GM21576 (cell line): ENCODE data around the gene KCNQ5.
"Not testable (repeated sequence)": the region's sequence is repeated elsewhere in the genome, so short reads cannot be mapped to it uniquely, and the experiment has no call there.

Experiments
- ATAC-seq: cut with Tn5 transposase; IDR thresholded peaks from one replicate; pipeline ENCODE4 v1.9.1; 2021; ENCODE audit warnings: mild to moderate bottlenecking, moderate library complexity; ENCODE audit not compliant: unreplicated experiment

Gene KCNQ5

GRCh38 chr6:72621291-72622093 is at the start of gene KCNQ5:
Gene KCNQ5, plus strand, starts transcription at chr6:72622064.
- no peak for ATAC-seq

DNA sequence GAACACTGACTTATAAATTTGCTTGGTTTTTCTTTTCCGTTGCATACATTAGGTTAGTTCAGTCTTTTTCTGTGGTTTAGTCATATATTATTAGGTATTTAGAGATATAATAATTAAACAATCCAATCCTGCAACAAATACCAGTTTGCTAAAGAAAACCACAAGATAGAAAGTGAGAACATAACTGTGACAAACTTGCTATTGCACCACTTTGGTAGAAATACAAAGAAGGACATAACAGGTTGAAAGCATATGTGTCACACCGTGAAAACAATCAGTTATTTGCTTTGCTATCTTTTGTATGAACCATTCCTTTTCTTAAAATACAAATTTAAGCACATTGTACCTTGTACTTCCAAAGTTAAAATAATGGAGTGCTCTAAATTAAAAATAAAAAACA is 42.0 kb upstream of the KCNQ5 start:
- no peak for ATAC-seq

DNA sequence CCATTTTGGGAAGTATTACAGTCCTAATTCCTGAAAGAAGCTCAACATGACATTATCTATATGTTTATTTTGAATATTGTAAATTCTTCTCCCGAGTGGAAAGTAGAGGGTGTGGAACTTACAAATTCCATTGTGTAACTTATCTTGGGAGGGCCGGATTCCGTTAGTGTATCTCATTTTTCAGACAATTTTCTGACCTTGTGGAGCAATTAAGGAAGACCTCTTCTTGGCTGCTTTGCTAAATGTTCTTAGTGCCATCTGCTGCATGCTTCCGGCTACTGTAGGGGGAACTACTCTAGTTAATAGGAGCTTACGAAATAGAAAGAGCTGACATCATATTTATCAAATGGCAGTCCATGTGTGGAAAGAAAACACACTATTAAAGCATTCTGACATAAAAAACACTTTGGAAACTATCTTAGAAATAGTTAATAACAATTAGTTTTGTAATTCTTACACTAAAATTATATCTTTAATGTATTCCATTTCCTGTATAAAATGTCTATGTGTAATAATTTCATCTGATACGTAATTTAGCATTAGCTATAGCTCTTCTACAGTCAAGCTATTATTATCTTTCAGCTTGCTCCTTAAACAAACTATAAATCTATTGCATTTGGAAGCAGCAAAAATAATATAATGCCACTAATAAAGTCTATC is 41.5 kb upstream of the KCNQ5 start:
- peak; percentile 81 for ATAC-seq

DNA sequence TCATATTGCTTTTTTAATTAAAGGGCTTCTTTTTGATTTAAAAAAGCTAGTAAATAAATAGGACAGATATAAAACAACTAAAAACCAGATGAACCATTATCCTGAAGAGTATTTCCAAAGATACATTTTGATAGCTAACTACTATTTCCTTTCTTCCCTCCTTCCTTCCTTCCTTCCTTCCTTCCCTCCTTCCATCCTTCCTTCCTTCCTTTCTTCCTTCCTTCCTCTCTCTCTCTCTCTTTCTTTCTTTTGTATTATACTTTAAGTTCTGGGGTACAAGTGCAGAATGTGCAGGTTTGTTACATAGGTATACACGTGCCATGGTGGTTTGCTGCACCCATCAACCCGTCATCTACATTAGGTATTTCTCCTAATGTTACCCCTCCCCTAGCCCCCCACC is 40.9 kb upstream of the KCNQ5 start:
- ATAC-seq = not testable (repeated sequence)

DNA sequence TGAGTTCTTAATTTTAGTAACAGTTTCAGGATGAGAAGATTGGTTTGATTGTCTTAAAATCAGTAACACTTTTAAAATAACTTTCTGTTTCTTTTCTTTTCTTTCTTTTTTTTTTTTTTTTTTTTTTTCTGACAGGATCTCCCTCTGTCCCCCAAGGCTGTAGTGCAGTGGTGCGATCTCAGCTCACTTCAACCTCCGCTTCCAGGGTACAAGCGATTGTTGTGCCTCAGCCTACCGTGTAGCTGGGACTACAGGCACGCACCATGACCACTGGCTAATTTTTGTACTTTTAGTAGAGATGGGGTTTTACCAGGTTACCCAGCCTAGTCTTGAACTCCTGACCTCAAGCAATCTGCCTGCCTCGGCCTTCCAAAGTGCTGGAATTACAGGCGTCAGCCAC is 33.7 kb upstream of the KCNQ5 start:
- ATAC-seq = no peak

- no peak for ATAC-seq
These were observed 32.8 kb upstream of the KCNQ5 start for GRCh38 chr6:72589096-72589495.

- ATAC-seq = peak; percentile 66
These were observed 26.1 kb upstream of the KCNQ5 start for GRCh38 chr6:72595812-72596211.

DNA sequence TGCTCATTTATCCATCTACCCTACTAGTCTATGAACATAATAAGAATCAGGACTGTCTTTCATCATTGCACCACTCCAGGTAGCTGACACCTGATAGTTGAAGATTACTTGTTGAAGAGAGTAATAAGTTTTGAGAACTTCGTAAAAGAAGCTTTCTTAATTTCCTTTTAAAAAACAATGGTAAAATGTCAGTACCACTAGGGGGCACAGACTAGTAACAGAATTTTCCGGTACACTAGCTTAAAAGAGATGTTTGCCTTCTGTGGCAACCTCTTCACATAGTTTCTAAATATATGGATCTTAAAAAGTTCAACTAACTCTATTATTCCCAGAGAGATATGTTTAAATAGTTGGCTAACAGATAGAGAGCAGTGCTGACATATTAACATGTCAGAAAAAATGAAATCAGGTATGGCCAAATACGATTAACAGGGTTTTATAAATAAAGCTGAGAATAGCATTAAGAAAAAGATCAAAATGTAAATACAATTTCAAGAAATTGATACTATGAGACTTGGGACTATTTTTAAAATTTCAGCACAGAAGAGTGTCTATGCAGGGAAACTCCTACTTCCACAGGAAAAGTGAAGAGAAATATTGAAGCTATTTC is 5.4 kb upstream of the KCNQ5 start:
- no peak for ATAC-seq

DNA sequence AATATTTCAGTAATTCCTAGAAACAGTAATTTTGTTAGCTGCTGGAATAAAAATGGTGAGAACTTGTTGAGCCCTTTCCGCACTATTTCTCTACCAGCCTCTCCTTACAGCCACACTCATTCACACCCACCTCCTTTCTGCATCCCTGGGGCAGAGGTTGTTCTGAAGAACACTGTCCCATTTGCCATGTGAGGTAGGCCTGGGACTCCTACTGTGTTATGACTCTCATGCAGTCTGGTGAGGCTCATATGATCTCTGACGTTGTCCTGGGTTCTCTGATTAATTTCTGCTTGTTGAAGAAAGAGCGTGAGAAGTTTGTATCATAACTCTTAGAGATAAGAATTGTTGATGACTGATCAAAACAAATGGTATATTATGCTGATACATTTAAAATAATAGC is 4.1 kb upstream of the KCNQ5 start:
- ATAC-seq = no peak

GRCh38 chr6:72619883-72620696 is 1.8 kb upstream of the KCNQ5 start:
- peak; percentile 59 for ATAC-seq

DNA sequence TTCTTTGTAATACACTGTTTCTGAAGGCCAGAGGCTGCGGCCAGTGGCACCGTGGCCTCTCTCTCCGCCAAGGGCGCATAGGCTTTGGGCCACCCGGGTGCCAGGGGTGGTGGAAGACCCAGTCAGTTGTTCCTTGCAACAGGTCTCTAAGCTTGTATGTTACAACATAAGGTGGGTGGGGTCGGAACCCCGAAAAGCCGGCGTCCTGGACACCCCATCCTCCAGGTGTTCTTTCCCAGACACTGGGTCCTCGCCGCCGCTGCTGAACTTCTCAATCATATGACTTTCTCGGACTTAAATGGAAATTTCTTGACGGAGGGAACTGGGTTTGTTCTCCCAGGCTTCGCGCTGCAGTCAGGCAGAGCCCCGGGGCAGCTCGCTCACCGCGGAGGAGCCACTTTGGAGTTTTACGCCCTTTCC is 983 bp upstream of the KCNQ5 start:
- no peak for ATAC-seq

DNA sequence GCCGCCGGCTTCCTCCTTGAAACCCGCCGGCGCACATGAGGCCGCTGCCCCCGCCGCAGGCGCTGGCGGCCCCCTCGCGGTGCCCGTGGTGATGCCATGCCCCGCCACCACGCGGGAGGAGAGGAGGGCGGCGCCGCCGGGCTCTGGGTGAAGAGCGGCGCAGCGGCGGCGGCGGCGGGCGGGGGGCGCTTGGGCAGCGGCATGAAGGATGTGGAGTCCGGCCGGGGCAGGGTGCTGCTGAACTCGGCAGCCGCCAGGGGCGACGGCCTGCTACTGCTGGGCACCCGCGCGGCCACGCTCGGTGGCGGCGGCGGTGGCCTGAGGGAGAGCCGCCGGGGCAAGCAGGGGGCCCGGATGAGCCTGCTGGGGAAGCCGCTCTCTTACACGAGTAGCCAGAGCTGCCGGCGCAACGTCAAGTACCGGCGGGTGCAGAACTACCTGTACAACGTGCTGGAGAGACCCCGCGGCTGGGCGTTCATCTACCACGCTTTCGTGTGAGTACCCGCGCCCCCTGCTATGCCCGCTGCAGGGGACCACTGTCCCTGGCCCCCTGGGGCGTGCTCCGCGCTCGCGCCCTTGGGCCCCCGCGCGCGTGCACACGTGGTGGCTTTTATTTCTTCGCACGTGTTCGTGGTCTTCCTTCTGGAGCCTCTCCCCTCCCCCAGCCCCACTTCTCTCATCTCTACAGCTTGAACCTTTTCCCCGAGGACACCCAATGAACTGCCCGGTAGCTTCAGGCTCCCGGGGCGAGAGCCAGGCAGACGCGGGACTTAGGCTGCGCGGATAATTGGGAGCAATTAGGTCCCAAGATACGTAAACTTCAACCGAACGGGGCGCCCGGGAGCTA is 453 bp downstream of the KCNQ5 start:
- ATAC-seq = peak; percentile 24

DNA sequence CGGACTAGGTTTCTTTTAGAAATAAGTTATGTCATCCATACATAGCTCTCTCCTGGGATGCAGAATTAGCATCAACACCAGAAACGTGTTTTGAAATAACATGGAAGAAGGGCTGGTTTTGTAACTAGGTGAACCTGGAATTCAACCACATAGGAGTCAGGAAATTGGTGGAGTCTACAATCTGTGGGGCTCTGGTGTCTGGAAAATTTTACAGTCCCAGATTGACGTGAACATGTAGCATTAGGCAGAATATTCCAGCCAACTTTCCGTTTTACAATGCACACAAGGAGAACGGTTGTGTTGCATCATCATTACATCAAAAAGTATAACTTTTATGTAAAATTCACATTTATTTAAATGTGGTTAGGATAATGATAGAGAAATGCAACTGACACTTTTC is 1.9 kb downstream of the KCNQ5 start:
- ATAC-seq = no peak

GRCh38 chr6:72624557-72625160 is 2.8 kb downstream of the KCNQ5 start:
- ATAC-seq = no peak

DNA sequence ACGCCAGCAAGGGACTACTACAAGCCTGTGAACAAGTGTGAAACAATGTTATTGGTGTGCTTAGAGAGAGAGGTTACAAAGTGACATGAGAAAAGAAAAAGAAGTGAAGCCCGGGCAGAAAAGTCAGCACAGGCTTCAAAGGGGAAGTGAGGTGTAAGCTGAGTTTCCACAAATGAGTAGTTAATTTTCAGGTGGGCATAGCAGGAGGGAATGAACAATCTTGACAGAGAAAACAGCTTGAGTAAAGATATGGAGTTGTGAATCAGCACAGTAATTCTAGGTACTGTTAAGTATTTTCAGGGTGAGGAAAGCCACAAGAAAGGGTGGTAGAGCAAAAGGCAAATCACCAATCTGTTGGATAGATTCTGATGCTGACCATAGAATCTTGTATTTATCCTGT is 4.3 kb downstream of the KCNQ5 start:
- peak; percentile 39 for ATAC-seq

DNA sequence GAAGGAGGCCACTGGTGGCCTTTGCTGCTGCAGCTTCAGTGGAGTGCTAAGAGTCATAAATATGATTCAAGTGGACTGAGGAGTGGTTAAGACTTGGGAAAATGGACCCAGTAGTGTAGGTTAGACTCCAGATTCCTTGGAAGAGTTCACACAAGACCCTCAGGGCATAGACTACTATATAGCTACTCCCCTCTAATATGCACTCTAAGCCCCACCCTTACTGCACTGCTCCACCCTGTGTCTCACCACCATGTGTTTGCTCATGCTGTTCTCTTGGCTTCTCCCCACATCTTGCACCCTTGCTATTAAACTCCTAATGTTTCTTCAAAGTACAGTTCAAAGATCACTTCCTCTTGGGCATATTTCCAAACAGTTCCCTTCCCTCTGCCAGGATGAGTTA is 5.7 kb downstream of the KCNQ5 start:
- no peak for ATAC-seq

DNA sequence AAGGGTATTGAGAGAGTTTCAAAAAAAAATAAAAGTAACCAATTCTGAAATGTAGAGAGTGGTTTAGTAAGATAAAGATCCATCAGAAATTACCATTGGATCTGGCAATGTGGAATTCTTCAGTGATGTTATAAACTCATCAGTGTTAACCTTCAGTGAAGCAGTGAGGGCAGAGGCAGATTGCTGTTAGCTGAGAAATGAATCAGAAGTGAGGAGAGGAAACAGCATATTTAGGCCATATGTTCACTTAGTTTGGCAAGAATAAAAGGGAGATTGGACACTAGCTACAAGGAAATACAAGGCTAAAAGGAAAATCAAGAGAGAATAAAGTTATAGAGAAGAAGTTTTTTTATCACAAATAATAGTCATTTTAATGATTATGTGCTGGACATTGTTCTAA is 9.6 kb downstream of the KCNQ5 start:
- ATAC-seq = no peak

DNA sequence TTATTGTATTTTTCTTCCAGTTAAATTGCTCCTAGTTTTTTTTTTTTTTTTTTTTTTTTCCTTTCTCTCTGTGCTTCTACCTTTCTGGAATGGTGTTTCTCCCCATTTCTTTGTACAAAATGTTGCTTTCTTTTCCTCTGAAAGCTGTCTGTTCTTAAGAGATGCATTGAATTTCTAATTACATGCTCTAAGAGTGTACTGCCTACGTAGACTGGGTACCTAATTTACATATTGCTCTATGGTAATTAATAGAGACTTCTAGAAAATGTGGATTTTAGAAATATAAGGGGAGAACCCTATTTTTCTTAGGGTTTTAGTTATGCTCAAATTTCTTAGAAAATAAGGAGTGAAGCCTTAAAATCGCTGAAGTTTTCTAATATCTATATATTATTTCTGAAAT is 13.8 kb downstream of the KCNQ5 start:
- no peak for ATAC-seq

GRCh38 chr6:72636215-72636614 is 14.4 kb downstream of the KCNQ5 start:
- ATAC-seq = peak; percentile 95

GRCh38 chr6:72636786-72637185 is 14.9 kb downstream of the KCNQ5 start:
- ATAC-seq = no peak
